PC-3 (cell line): ENCODE data around the gene ROCK1. TPM values are rescaled to one million over a fixed set of nuclear protein-coding genes. Genes with fewer than 3 reads are reported as not detected.
"Not testable (repeated sequence)": the region's sequence is repeated elsewhere in the genome, so short reads cannot be mapped to it uniquely, and the experiment has no call there.

ENCODE experiments used
- ATAC-seq: fragments of 200-7000 bp; cut with Tn5 transposase; 2 replicates; pipeline ENCODE4 v1.9.1; 2020; ENCODE audit warnings: mild to moderate bottlenecking, moderate library complexity
- BruUV-seq: library from RNA; stranded (reverse); fragments of 400-500 nt; replicated peaks from 2 replicates; lab custom pipeline; 2021; lab: Mats Ljungman, UMichigan
- CTCF ChIA-PET: fragments of 300-600 bp; sonication (Branson Sonifier 250); formaldehyde crosslinking; loops from one replicate; lab custom pipeline; 2022; ENCODE audit warnings: antibody characterized with exemption; lab: Charles Lee
- POLR2A ChIA-PET: fragments of 300-600 bp; sonication (Branson Sonifier 250); formaldehyde crosslinking; loops from one replicate; lab custom pipeline; 2022; ENCODE audit warnings: antibody characterized with exemption; ENCODE audit not compliant: unreplicated experiment; lab: Charles Lee
- DNase-seq: peaks from one replicate; pipeline ENCODE4 v3.0.0-alpha.2; 2015
- H2AFZ ChIP-seq: fragments of 300-600 bp; sonication (generic); 2 replicates; pipeline ENCODE4 v1.6.0; 2016; ENCODE audit warnings: antibody characterized with exemption, low read length
- H3F3A ChIP-seq: fragments of 300-600 bp; sonication (generic); one replicate; pipeline ENCODE4 v1.6.0; 2017; ENCODE audit warnings: antibody characterized with exemption, low read length, control low read depth, mild to moderate bottlenecking; ENCODE audit not compliant: unreplicated experiment
- H3K27ac ChIP-seq: fragments of 300-600 bp; sonication (generic); 2 replicates; pipeline ENCODE4 v1.5.1; 2016; ENCODE audit warnings: mild to moderate bottlenecking, low read length
- H3K27me3 ChIP-seq: fragments of 300-600 bp; sonication (generic); 2 replicates; pipeline ENCODE4 v1.6.1; 2016; ENCODE audit warnings: low read length, mixed read lengths
- H3K36me3 ChIP-seq: fragments of 300-600 bp; sonication (generic); 2 replicates; pipeline ENCODE4 v1.6.1; 2016; ENCODE audit warnings: low read depth, mixed run types, low read length, mixed read lengths
- H3K4me1 ChIP-seq: fragments of 300-600 bp; sonication (generic); 2 replicates; pipeline ENCODE4 v1.5.1; 2016; ENCODE audit warnings: low read length; ENCODE audit not compliant: insufficient read depth
- H3K4me2 ChIP-seq: fragments of 300-600 bp; sonication (generic); 2 replicates; pipeline ENCODE4 v1.6.0; 2016; ENCODE audit warnings: low read length
- H3K4me3 ChIP-seq: fragments of 300-600 bp; sonication (generic); 2 replicates; pipeline ENCODE4 v1.5.1; 2016; ENCODE audit warnings: mild to moderate bottlenecking, low read length, mixed read lengths
- H3K79me2 ChIP-seq: fragments of 300-600 bp; sonication (generic); 2 replicates; pipeline ENCODE4 v1.6.1; 2017; ENCODE audit warnings: low read length, mixed read lengths
- H3K9ac ChIP-seq: fragments of 300-600 bp; sonication (generic); 2 replicates; pipeline ENCODE4 v1.6.0; 2016; ENCODE audit warnings: mild to moderate bottlenecking, low read length
- H3K9me2 ChIP-seq: fragments of 300-600 bp; sonication (generic); replicated peaks from 2 replicates; pipeline ENCODE4 v1.6.1; 2016; ENCODE audit warnings: mixed run types, low read length, mixed read lengths
- H3K9me3 ChIP-seq: fragments of 300-600 bp; sonication (generic); 2 replicates; pipeline ENCODE4 v1.6.1; 2016; ENCODE audit warnings: low read length, mixed read lengths
- H4K20me1 ChIP-seq: fragments of 300-600 bp; sonication (generic); 2 replicates; pipeline ENCODE4 v1.6.1; 2016; ENCODE audit warnings: low read length, mixed read lengths
- EZH2 ChIP-seq: fragments of 300-600 bp; sonication (generic); IDR thresholded peaks from one replicate; pipeline ENCODE4 v1.6.1; 2017; ENCODE audit warnings: antibody characterized with exemption, mild to moderate bottlenecking, low read length; ENCODE audit not compliant: unreplicated experiment
- EZH2phosphoT487 ChIP-seq: fragments of 300-600 bp; sonication (generic); IDR thresholded peaks from 2 replicates; pipeline ENCODE4 v1.6.1; 2018; ENCODE audit warnings: mild to moderate bottlenecking, antibody characterized with exemption, low read length, borderline replicate concordance
- intact Hi-C: fragments of 100-400 bp; cut with micrococcal nuclease; formaldehyde crosslinking; loops from 2 replicates; pipeline ENCODE4 v1.9.0; 2023
- total RNA-seq: library from RNA; depleted of rRNA; stranded (reverse); fragments of >200 nt; gene quantifications from 2 replicates; pipeline ENCODE4 v1.2.3, GENCODE V29; 2014
- TF ChIP-seq, protein P1 (sequence below): fragments of 300-600 bp; sonication (generic); conservative IDR thresholded peaks from 2 replicates; pipeline ENCODE4 v1.5.1; 2017; ENCODE audit warnings: antibody characterized with exemption, low read depth, mild to moderate bottlenecking, low read length

The ROCK1 gene
- total RNA-seq, 1 experiment from 2014 or later, result 22.2 TPM

DNA sequence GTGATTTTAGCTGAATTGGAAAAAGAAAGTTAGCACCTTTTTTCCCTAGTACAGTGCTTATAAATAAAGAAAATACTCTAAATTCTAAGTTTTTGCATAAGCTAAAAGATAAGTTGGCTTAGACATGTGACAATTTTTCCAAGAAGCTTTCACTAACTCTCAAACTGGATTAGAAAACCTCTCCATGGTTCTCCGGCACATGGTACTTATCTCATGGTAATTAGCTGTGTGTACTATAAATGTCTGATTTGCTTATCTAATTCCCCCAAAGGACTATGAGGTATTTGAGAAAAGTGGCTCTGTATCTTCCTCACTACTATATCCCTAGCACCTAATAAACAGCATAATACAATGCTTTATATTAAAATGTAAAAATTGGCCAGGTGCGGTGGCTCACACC, 71.1 kb downstream of the ROCK1 start:
- no peak overlapping the region for H2AFZ ChIP-seq
- ChIA-PET CTCF (no interaction called here), POLR2A (no interaction called here)
- no peaks in the 10 kb centered on the region for H3K9me2 ChIP-seq
- no peak overlapping the region for H3K27ac ChIP-seq
- H4K20me1 ChIP-seq, result no peaks in the 10 kb centered on the region
- no peak overlapping the region for H3K9ac ChIP-seq
- H3K9me3 ChIP-seq, result no peaks in the 10 kb centered on the region
- H3K4me1 ChIP-seq, result no peaks in the 10 kb centered on the region
- no peaks in the 10 kb centered on the region for H3K27me3 ChIP-seq
- no peak for ATAC-seq
- no peak overlapping the region for H3K4me3 ChIP-seq
- H3K4me2 ChIP-seq, result no peak overlapping the region
- no peaks in the 10 kb centered on the region for H3K79me2 ChIP-seq
- TF ChIP-seq EZH2phosphoT487 (no peak), EZH2 (no peak)
- TF ChIP-seq, protein P1, sequence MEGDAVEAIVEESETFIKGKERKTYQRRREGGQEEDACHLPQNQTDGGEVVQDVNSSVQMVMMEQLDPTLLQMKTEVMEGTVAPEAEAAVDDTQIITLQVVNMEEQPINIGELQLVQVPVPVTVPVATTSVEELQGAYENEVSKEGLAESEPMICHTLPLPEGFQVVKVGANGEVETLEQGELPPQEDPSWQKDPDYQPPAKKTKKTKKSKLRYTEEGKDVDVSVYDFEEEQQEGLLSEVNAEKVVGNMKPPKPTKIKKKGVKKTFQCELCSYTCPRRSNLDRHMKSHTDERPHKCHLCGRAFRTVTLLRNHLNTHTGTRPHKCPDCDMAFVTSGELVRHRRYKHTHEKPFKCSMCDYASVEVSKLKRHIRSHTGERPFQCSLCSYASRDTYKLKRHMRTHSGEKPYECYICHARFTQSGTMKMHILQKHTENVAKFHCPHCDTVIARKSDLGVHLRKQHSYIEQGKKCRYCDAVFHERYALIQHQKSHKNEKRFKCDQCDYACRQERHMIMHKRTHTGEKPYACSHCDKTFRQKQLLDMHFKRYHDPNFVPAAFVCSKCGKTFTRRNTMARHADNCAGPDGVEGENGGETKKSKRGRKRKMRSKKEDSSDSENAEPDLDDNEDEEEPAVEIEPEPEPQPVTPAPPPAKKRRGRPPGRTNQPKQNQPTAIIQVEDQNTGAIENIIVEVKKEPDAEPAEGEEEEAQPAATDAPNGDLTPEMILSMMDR, result no peak
- no peaks in the 10 kb centered on the region for H3F3A ChIP-seq
- BruUV-seq, result no TSS peak
- DNase-seq, result no peak
- intact Hi-C loops, result no loop called here
- peaks cover 6% of the 10 kb centered on the region for H3K36me3 ChIP-seq

DNA sequence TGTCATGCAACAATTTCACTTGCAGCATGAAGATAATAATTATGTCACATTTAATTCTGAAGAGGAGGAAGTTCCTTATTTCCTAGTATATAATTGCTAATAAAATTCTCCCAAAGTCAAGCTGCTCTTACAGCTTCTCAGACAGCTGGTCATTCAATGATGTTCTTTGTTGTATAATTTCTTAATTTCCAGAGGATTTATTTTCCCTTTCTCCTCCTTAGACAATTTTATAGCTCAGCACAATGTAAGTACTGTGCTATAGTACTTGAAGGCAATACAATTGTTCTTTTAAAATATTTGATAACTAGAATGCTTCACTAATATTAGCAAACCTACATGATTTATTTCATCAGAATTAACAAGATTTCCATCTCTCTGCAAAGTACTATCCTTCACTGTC, 73.4 kb downstream of the ROCK1 start:
- CTCF ChIA-PET, result no interaction called here
- H3K9me3 ChIP-seq, result no peaks in the 10 kb centered on the region
- no peak for ATAC-seq
- TF ChIP-seq EZH2 (no peak), EZH2phosphoT487 (no peak)
- TF ChIP-seq, protein P1, result no peak
- no peaks in the 10 kb centered on the region for H3K27me3 ChIP-seq
- H3K9me2 ChIP-seq, result no peaks in the 10 kb centered on the region
- DNase-seq, result no peak
- no peak overlapping the region for H3K27ac ChIP-seq
- no peaks in the 10 kb centered on the region for H3F3A ChIP-seq
- no peaks in the 10 kb centered on the region for H3K79me2 ChIP-seq
- no TSS peak for BruUV-seq
- peaks cover 6% of the 10 kb centered on the region for H3K36me3 ChIP-seq
- H3K4me2 ChIP-seq, result no peak overlapping the region
- H4K20me1 ChIP-seq, result no peaks in the 10 kb centered on the region
- POLR2A ChIA-PET, result interaction anchor here (0.6 kb wide), 1 partner anchor 43 kb away, joined by 3 read pairs; no protein-coding TSS in a partner anchor
- no peak overlapping the region for H2AFZ ChIP-seq
- H3K4me3 ChIP-seq, result no peak overlapping the region
- H3K4me1 ChIP-seq, result no peaks in the 10 kb centered on the region
- H3K9ac ChIP-seq, result no peak overlapping the region
- intact Hi-C loops, result no loop called here

DNA sequence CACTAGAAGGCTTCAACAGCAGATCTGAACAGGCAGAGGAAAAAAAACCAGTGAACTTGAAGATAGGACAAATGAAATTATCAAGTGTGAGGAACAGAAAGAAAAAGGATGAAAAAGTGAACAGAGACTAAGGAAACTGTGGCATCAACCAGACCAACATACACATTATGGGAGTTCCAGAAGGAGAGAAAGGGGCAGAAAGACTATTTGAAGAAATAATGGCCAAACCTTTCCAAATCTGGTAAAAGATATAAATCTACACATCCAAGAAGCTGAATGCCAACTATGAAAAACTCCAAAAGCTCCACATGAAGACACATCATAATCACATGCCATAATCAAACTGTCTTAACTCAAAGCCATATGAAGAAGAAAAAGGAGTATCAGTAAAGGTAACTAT, 79.8 kb downstream of the ROCK1 start:
- POLR2A ChIA-PET, result interaction anchor here (0.6 kb wide), 2 partner anchors 45 to 80 kb away, joined by 7 to 10 read pairs; no protein-coding TSS in a partner anchor

DNA sequence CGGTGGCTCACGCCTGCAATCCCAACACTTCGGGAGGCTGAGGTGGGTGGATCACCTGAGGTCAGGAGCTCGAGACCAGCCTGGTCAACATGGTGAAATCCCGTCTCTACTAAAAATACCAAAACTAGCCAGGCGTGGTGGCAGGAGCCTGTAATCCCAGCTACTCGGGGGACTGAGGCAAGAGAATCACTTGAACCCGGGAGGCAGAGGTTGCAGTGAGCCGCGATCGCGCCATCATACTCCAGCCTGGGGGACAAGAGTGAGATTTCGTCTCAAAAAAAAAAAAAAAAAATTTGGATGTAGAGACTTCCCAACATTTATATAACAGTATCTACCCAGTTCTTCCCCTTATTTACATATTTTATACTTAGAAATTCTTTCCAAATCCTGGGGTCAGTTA, 93.4 kb downstream of the ROCK1 start:
- H3K27ac ChIP-seq, H3K9me3 ChIP-seq, H3K4me2 ChIP-seq, H3K4me1 ChIP-seq, H3K79me2 ChIP-seq, CTCF ChIA-PET, ATAC-seq, H3K9me2 ChIP-seq, intact Hi-C loops, H4K20me1 ChIP-seq, H3K4me3 ChIP-seq, H3K27me3 ChIP-seq, BruUV-seq, DNase-seq, H2AFZ ChIP-seq, H3K9ac ChIP-seq, H3F3A ChIP-seq, POLR2A ChIA-PET: not testable (repeated sequence)
- peaks cover 34% of the 10 kb centered on the region for H3K36me3 ChIP-seq

More for the DNA sequence above, 79.8 kb downstream of the ROCK1 start:
- Histone ChIP-seq H3K9me3 (no peaks in the 10 kb centered on the region), H4K20me1 (no peaks in the 10 kb centered on the region), H3F3A (no peaks in the 10 kb centered on the region), H3K36me3 (peaks cover 4% of the 10 kb centered on the region; the same call in 1 of the 2 replicates), H3K9me2 (no peaks in the 10 kb centered on the region), H2AFZ (no peak overlapping the region), H3K79me2 (no peaks in the 10 kb centered on the region), H3K27me3 (no peaks in the 10 kb centered on the region), H3K4me3 (no peak overlapping the region), H3K4me2 (no peak overlapping the region), H3K27ac (no peak overlapping the region), H3K9ac (no peak overlapping the region), H3K4me1 (no peaks in the 10 kb centered on the region)
- BruUV-seq, result no TSS peak
- ATAC-seq (no peak), DNase-seq (no peak)
- TF ChIP-seq EZH2phosphoT487, result no peak
- TF ChIP-seq EZH2, result no peak
- TF ChIP-seq, protein P1, result no peak
- intact Hi-C loops, result no loop called here
- CTCF ChIA-PET, result no interaction called here
